Activated T-helper 1 cell treated with anti-CD3 and anti-CD28 coated beads, Interleukin-12 subunit alpha, Interleukin-12 subunit beta, Interleukin-2, Interleukin-4 antibody, amounts not matched to agents 30 ng/mL and 10 ng/mL and 1 ng/mL, durations not matched to agents 14 hours and 24 hours and 36 hours (primary cell): Measurements from ENCODE around the gene CSH1. TPM values are rescaled to one million over a fixed set of nuclear protein-coding genes. Genes with fewer than 3 reads are reported as not detected.
A peak's percentile ranks its signal among the peaks of the same experiment; 100 is the strongest.

Experiments used
- DNase-seq: peaks from one replicate; pipeline ENCODE4 v3.0.0; 2021; ENCODE audit warnings: low spot score
- H3K27ac Mint-ChIP-seq: one replicate; pipeline ENCODE4 v1.8.0; 2021; ENCODE audit warnings: mild to moderate bottlenecking, mixed read lengths
- H3K27me3 Mint-ChIP-seq: one replicate; pipeline ENCODE4 v1.8.0; 2022; ENCODE audit warnings: mild to moderate bottlenecking, moderate library complexity, mixed read lengths; ENCODE audit not compliant: insufficient read depth
- H3K36me3 Mint-ChIP-seq: one replicate; pipeline ENCODE4 v1.8.0; 2021; ENCODE audit warnings: low read depth, mixed read lengths
- H3K4me1 Mint-ChIP-seq: one replicate; pipeline ENCODE4 v1.8.0; 2021; ENCODE audit warnings: low read depth, mixed read lengths
- H3K4me3 Mint-ChIP-seq: one replicate; pipeline ENCODE4 v1.8.0; 2021; ENCODE audit warnings: mild to moderate bottlenecking, moderate library complexity, mixed read lengths
- H3K9me3 Mint-ChIP-seq: one replicate; pipeline ENCODE4 v1.8.0; 2021; ENCODE audit warnings: mixed read lengths
- intact Hi-C: fragments of 100-400 bp; cut with micrococcal nuclease; formaldehyde crosslinking; loops from one replicate; pipeline ENCODE4 v1.15.1; 2024
- total RNA-seq: library from RNA; stranded (reverse); gene quantifications from 2 replicates; pipeline ENCODE4 v1.2.3, GENCODE V29; 2022

Gene CSH1
- total RNA-seq, 1 donor from 2014 or later = not detected

DNA sequence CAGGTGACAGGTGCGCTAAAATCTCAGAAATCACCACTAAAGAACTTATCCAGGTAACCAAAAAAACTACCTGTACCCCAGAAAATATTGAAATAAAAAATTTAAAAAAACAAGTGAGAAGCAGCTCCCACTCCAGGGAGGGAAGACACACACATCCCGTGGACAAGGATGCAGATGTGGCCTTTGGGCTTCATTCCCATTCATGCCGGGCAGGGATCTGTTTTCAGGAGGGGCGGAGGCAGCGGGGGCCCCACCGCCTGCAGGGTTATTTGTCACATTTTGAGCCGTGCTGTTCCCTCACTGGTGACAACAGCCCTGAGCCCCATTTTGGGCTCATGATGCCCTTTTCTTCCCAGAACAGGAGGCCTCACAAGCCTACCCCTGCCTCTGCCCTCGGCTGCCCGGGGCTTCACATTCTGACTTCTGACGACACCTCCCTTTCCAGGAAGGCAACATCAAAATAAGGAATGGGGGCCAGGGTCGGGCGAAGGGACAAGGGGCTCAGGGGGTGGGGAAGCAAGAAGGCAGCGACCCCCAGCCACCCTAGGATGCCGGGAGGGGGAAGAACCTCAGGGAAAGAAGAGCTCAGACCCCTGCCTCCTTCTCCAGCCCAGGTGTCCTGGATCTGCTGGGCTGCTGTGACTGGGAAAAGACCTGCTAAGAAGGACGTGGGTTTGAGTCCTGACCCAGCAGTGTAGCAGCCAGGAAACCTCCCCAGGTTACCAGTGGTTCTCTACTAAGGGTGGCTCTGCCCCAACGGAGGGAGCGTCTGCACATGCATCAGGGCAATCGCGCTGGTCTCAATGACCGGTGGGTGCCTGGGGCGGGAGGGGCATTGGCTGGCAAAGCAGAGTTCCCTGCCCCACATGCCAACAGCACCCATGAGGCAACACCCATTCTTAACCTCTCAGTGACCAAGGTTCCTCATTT, 38.1 kb upstream of the CSH1 start:
- H3K27ac Mint-ChIP-seq = no peak overlapping the region
- H3K4me1 Mint-ChIP-seq = peaks cover 28% of the 10 kb centered on the region
- peaks cover 6% of the 10 kb centered on the region for H3K36me3 Mint-ChIP-seq
- H3K27me3 Mint-ChIP-seq = peaks cover 19% of the 10 kb centered on the region
- no peak overlapping the region for H3K4me3 Mint-ChIP-seq
- intact Hi-C loops = loop anchor here (5.0 kb wide), 1 partner anchor 93 kb away; no protein-coding TSS in a partner anchor
- no peaks in the 10 kb centered on the region for H3K9me3 Mint-ChIP-seq
- no peak for DNase-seq

DNA sequence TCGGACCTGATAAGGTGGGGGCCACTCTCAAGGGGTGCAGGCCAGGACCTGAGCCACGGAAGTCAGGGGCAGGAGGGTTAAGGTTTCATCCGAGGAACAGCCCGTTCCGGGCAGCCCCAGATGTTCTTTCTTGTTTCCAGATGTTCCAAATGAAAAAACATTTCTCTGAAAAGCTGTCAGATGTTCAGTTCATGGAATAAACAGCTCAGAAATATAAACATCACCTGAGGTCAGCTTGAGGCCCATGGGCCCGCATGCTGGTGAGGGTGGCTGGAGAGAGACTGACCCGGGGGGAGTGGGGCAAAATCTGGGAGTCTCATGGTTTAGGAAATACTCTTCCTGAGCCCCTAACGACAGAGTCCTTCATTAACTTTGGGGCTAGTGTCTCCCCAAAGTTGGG, 37.2 kb upstream of the CSH1 start:
- no peak overlapping the region for H3K4me3 Mint-ChIP-seq
- intact Hi-C loops = loop anchor here (5.0 kb wide), 1 partner anchor 94 kb away; no protein-coding TSS in a partner anchor
- H3K27me3 Mint-ChIP-seq = peaks cover 19% of the 10 kb centered on the region
- no peak overlapping the region for H3K27ac Mint-ChIP-seq
- peaks cover 9% of the 10 kb centered on the region for H3K36me3 Mint-ChIP-seq
- no peak for DNase-seq
- H3K4me1 Mint-ChIP-seq = peaks cover 19% of the 10 kb centered on the region
- no peaks in the 10 kb centered on the region for H3K9me3 Mint-ChIP-seq

DNA sequence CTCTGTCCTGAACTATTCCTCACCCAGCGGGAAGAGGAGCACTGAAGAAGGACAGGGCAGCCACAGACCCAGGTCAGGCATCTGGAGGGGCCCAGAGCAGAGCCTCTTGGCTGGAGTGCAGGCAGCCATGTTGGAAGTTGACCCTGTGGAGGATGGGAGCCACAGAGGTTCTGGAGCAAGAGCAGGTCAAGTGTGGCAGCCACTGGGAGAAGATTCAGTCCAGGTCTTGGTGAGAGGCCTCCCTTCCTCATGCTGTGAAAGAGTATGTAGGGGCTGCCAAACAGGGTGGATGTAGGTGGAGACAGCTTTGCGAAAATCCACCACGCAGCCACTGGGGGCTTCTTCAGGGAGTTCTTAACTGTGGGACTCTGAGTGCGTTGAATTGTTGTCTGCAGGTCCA, 36.3 kb upstream of the CSH1 start:
- H3K27ac Mint-ChIP-seq = peak overlapping the region; percentile 40
- H3K36me3 Mint-ChIP-seq = peaks cover 9% of the 10 kb centered on the region
- H3K27me3 Mint-ChIP-seq = peaks cover 17% of the 10 kb centered on the region
- no peaks in the 10 kb centered on the region for H3K9me3 Mint-ChIP-seq
- peaks cover 17% of the 10 kb centered on the region for H3K4me1 Mint-ChIP-seq
- peak overlapping the region; percentile 90 for H3K4me3 Mint-ChIP-seq
- intact Hi-C loops = loop anchor here (5.0 kb wide), 1 partner anchor 95 kb away; no protein-coding TSS in a partner anchor
- DNase-seq = no peak

DNA sequence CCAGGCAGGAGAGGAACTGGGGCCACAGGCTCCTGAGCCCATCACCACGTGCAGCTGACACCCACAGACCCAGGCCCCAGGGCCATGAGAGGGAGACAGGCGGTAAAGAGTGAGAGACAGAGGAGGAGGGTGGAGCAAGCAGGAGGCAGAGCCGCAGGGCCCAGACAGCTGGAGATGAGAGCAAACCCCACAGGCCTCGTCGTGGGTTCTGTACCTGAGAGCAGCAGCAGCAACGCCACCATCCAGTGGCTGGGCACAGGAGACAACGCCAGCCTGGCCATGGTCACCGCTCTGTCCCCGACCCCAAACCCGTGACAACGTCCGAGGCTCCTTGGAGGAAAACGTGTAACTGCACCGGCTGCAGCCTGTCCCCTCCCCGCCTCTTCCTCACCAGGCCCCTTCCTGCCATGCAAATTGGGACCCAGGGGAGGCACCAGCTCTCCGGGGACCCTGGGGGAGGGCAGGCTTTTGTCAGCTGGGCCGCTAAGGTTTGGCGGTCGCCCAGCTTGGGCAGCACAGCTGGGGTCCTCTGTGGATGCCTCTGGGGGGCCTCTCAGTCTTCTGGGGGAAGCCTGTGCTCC, 35.7 kb upstream of the CSH1 start, which contains the start of gene CD79B:
Gene CD79B, minus strand, starts transcription at position 351 of the 581 bp plus-strand sequence. Its CDS starts 70 bp downstream, at position 281.
- H3K27me3 Mint-ChIP-seq = peaks cover 15% of the 10 kb centered on the region
- peaks cover 9% of the 10 kb centered on the region for H3K36me3 Mint-ChIP-seq
- peak; percentile 22 for DNase-seq
- H3K9me3 Mint-ChIP-seq = no peaks in the 10 kb centered on the region
- peak within 1 kb of the TSS; percentile 90 for H3K4me3 Mint-ChIP-seq
- peak within 1 kb of the TSS; percentile 91 for H3K27ac Mint-ChIP-seq
- intact Hi-C loops = loop anchor here (1.0 to 5.0 kb wide), 2 partner anchors 14 to 95 kb away; no protein-coding TSS in a partner anchor
- H3K4me1 Mint-ChIP-seq = peaks cover 17% of the 10 kb centered on the region

DNA sequence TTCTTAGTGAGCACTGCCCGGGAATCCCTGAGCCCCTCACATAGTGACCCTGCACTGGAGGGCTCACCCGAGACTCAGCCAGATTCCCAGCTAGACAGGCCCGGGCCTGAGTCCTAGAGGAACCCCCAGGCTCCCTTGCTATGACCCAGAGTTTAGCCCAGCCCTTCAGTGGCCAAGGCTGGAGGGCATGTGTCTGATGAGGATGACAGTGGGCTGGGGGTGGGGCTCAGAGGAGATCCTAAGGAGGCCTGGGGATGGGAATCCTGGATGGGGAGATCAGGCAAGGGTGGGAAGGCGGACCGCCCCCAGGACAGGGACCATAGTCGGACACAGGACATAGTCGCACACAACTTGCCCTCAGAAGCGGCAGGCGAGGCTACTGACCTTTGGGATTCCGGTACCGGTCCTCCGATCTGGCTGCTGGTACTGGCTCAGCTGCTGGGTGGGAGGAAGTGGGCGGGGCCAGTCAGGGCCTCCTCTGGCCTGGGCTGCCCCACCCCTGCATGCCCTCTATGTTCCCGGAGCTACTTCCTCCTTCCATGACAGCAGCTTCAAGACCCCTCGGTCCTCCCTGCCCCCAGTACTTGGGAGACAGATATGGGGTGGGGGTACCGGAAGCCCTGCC, 34.7 kb upstream of the CSH1 start:
- H3K9me3 Mint-ChIP-seq = no peaks in the 10 kb centered on the region
- peak overlapping the region; percentile 91 for H3K27ac Mint-ChIP-seq
- H3K27me3 Mint-ChIP-seq = peaks cover 12% of the 10 kb centered on the region
- peaks cover 9% of the 10 kb centered on the region for H3K36me3 Mint-ChIP-seq
- H3K4me3 Mint-ChIP-seq = peak overlapping the region; percentile 90
- intact Hi-C loops = loop anchor here (1.0 to 5.0 kb wide), 2 partner anchors 15 to 96 kb away; no protein-coding TSS in a partner anchor
- peak; percentile 54 for DNase-seq
- H3K4me1 Mint-ChIP-seq = peaks cover 17% of the 10 kb centered on the region

DNA sequence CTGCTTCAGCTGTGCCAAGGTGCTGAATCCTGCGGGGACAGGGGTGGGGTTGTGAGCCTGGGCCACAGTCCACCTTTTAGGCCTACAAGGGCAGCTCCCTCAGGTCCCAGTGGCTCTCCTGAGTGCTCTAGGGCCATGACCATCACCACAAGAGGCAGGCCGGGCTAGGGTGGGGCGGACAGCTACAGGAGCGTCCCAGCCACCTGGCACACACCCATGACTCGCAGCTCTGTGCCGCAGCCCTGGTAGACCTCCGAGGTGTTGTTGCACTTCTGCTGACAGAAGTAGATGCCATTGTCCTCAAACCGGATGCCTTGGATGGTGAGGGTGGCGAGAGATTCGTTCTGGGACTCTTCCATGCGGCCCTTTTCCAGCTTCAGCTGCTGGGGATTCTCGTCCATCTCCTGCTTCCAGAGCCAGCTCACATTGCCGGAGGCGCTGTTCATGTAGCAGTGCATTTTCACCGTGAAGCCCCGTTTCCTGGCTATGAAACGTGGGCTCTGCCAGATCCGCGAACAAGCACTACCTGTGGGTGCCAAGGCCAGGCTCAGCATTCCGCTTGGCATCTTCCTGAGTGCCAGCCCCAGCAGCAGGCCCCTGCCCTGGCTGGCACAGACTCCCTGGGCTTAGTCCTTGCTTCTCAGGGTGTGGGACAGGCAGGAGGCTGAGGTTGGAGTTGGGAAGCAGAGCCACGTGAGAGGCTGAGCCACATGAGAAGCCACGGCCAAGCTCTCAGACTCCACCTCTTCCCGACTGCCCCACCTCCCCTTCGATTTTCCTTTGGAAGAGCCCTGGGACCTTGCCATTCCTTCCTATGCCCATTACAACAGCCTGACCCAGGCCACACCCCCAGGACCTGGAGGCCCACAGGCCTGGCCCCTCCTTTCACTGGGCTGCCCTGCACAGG, 33.7 kb upstream of the CSH1 start:
- intact Hi-C loops = loop anchor here (5.0 kb wide), 1 partner anchor 97 kb away; no protein-coding TSS in a partner anchor

DNA sequence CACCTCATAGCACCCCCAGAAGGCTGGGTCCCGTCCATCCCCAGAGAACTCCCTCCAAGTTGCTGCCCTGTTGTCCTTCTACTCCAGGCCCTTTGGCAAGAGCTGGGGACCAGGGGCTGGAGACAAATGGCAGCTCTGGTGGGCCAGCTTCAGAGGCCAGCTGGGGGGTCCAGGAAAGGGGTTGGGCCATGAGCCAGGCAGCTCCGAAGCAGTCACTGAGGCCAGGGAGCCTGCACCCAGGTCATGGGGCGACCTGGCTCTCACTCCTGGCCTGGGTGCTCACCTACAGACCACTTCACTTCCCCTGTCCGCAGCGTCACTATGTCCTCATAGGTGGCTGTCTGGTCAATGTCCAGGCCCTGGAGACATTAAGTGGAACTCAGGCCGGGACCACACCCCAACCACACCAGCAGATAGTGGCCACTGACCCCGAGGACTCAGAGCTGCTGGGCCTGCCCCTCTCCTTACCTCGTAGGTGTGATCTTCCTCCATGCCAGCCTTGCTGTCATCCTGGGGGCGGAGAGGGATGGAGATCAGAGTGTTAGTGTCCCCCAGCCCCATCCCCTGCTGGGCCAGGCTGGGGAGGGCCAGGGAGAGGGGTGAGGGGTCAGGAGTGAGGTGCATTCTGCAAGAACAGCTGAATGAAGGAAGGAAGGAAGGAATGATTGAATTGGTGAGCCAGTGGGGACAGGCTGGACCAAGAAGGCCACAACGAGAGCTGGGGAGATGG, 32.8 kb upstream of the CSH1 start:
- DNase-seq = no peak
- H3K36me3 Mint-ChIP-seq = peaks cover 9% of the 10 kb centered on the region
- no peaks in the 10 kb centered on the region for H3K9me3 Mint-ChIP-seq
- intact Hi-C loops = no loop called here
- H3K4me1 Mint-ChIP-seq = peaks cover 17% of the 10 kb centered on the region
- peak overlapping the region; percentile 22 for H3K4me3 Mint-ChIP-seq
- no peak overlapping the region for H3K27ac Mint-ChIP-seq
- peaks cover 2% of the 10 kb centered on the region for H3K27me3 Mint-ChIP-seq

More for the DNA sequence above, 33.7 kb upstream of the CSH1 start:
- H3K27ac Mint-ChIP-seq = no peak overlapping the region
- H3K36me3 Mint-ChIP-seq = peaks cover 9% of the 10 kb centered on the region
- no peak for DNase-seq
- peaks cover 17% of the 10 kb centered on the region for H3K4me1 Mint-ChIP-seq
- H3K9me3 Mint-ChIP-seq = no peaks in the 10 kb centered on the region
- H3K4me3 Mint-ChIP-seq = peak overlapping the region; percentile 90
- H3K27me3 Mint-ChIP-seq = peaks cover 5% of the 10 kb centered on the region

DNA sequence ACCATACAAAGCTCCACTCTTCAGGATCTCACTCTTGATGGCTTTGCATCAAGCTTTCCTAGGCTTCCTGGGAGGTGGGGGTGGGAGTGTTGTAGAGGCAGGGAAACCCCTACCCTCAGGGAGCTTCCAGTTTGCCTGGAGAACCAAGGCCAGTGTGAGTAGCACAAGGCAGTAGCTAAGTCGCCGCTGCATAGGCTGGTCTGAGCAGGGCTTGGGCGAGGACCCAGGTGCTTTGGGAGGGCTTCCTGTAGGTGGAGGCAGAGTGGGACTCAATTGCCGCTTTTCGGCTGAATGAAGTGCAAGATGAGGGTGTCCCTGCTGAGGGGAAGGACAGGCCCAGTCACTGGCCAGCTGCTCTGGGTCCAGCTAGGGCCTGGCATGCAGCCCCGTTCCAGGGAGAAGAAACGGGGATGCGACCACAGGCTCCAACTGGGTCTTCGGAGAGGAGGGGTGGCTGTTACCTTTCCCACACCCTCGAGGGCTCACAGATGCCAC, 31.8 kb upstream of the CSH1 start:
- Mint-ChIP-seq H3K4me3 (no peak overlapping the region), H3K27me3 (no peaks in the 10 kb centered on the region), H3K27ac (no peak overlapping the region), H3K36me3 (peaks cover 9% of the 10 kb centered on the region), H3K9me3 (no peaks in the 10 kb centered on the region), H3K4me1 (peaks cover 17% of the 10 kb centered on the region)
- DNase-seq = no peak
- intact Hi-C loops = no loop called here

DNA sequence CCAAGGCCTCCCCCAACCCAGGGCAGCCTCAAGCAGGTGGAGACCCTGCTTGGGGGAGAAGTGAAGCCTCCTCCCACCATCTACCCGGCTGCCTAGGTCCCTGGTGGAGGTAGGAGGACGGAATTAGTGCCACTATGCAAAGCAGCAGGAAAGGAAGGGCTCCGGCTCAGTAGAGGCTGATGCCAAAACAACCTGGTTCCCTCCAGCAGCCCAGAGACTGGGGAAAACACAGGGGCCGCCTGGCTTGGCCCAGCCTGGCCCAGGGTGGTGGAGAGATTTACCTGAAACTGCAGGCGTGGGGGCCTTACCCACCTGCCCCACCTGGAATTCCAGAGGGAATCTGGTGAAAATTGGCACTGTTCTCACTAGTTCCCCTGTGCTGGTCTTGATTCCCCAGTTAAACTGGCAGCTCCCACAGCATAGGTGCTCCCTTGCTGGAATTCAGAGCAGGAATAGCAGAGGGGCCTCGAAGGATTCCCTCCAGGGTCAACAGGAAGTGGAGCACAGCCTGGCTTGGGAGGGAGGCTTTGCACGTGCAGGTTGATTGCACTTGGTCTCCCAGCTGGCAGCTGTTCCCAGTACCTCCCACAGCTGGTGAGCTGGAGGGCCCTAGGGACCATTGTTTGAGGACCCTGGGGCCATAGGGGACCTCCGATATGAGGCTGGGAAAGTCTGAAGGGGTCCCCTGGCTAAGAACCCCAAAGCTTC, 31.2 kb upstream of the CSH1 start:
- no peak overlapping the region for H3K27ac Mint-ChIP-seq
- no peak for DNase-seq
- peaks cover 9% of the 10 kb centered on the region for H3K36me3 Mint-ChIP-seq
- H3K27me3 Mint-ChIP-seq = no peaks in the 10 kb centered on the region
- no peak overlapping the region for H3K4me3 Mint-ChIP-seq
- no peaks in the 10 kb centered on the region for H3K9me3 Mint-ChIP-seq
- H3K4me1 Mint-ChIP-seq = peaks cover 17% of the 10 kb centered on the region
- intact Hi-C loops = no loop called here

DNA sequence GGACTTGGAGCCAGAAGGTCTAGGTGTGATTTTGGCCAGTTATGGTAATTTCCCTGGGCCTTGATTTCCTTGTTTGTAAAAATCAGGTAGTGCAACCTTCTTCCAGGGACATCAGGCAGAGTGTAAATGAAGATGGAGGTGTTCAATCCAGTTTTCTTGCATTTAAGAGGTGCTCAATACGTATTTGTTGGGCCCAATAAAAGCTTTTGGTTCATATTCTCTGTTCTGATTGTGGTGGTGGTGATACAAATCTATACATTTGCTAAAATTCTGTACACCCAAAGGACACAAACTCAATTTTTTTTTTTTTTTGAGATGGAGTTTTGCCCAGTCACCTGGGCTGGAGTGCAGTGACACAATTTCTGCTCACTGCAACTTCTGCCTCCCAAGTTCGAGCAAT, 29.8 kb upstream of the CSH1 start:
- intact Hi-C loops = no loop called here
- Mint-ChIP-seq H3K36me3 (peaks cover 9% of the 10 kb centered on the region), H3K27ac (no peak overlapping the region), H3K9me3 (no peaks in the 10 kb centered on the region), H3K4me1 (peaks cover 7% of the 10 kb centered on the region), H3K4me3 (no peak overlapping the region), H3K27me3 (peaks cover 2% of the 10 kb centered on the region)
- DNase-seq = no peak

DNA sequence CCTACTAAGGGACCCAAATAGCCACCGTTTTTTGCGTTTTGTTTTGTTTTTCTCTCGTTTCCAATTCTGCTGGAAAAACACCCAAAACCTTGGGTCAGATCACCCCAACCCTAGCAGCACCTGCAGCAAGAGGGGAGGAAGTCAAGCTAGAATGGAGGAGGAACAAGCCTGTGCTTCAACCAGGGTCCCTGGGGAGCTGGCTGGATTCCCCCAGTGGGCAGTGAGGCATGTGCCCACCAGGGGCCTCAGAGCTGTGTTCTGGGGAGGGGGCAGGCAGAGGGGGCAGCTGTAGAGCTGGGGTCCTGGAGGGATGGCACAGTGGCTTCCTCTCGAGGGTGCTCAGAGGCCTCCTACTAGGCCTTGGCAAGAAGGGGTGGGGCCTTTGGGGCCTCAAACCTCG, 29.2 kb upstream of the CSH1 start:
- no peak for DNase-seq
- Mint-ChIP-seq H3K27me3 (peaks cover 2% of the 10 kb centered on the region), H3K4me1 (peaks cover 2% of the 10 kb centered on the region), H3K9me3 (no peaks in the 10 kb centered on the region), H3K27ac (no peak overlapping the region), H3K4me3 (no peak overlapping the region), H3K36me3 (peaks cover 7% of the 10 kb centered on the region)
- intact Hi-C loops = no loop called here
